Vagina (tissue), 2 donors: Measurements from ENCODE around the gene DDR1.

Source experiments
- POLR2A ChIP-seq, 2 donors: fragments of 450-650 bp; IDR thresholded peaks; one replicate each; pipeline ENCODE4 v1.6.1; 2017; ENCODE audit warnings: antibody characterized with exemption in 2 of 2, mild to moderate bottlenecking in 2 of 2, moderate library complexity in 2 of 2
- POLR2AphosphoS5 ChIP-seq, 2 donors: sonication (generic); formaldehyde crosslinking; IDR thresholded peaks; one replicate each; pipeline ENCODE4 v1.9.0; 2017; ENCODE audit warnings: antibody characterized with exemption in 2 of 2, mild to moderate bottlenecking in 2 of 2, low read depth in 1 of 2; ENCODE audit not compliant: insufficient read depth in 1 of 2
- TF ChIP-seq, protein P1 (sequence below), 3 experiments: fragments of 450-650 bp in 2 of 3; fragments of 200-600 bp in 1 of 3; sonication (generic) in 1 of 3; IDR thresholded peaks; one replicate each; pipeline ENCODE4 v1.5.1; 2017 to 2019; ENCODE audit warnings: antibody characterized with exemption in 3 of 3, mild to moderate bottlenecking in 2 of 3, moderate library complexity in 2 of 3

DNA sequence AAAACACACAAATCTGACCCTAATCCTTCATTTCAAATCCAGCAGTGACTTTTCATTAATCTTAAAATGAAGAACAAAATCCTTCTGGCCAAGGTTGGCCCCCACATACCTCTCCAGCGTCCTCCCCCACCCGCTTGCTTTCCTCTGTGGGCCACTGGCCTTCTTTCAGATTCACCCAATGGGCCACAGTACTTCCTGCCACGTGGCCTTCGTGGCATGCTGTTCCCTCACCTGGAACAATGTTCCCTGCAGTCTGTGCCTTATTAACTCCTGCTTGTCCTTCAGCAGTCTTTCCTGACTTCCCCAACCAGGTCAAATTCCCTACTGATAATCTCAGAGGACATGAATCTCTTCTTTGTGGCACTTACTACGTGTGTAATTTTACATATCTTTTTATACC, 18.4 kb downstream of the DDR1 start:
- TF ChIP-seq POLR2AphosphoS5 (IDR thresholded peaks at IDR 0.05; ENCODE audit: insufficient read depth in 1 of 2, low read depth in 1 of 2) (no peak), POLR2A (IDR thresholded peaks at IDR 0.05) (no peak)
- TF ChIP-seq, protein P1, sequence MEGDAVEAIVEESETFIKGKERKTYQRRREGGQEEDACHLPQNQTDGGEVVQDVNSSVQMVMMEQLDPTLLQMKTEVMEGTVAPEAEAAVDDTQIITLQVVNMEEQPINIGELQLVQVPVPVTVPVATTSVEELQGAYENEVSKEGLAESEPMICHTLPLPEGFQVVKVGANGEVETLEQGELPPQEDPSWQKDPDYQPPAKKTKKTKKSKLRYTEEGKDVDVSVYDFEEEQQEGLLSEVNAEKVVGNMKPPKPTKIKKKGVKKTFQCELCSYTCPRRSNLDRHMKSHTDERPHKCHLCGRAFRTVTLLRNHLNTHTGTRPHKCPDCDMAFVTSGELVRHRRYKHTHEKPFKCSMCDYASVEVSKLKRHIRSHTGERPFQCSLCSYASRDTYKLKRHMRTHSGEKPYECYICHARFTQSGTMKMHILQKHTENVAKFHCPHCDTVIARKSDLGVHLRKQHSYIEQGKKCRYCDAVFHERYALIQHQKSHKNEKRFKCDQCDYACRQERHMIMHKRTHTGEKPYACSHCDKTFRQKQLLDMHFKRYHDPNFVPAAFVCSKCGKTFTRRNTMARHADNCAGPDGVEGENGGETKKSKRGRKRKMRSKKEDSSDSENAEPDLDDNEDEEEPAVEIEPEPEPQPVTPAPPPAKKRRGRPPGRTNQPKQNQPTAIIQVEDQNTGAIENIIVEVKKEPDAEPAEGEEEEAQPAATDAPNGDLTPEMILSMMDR (IDR thresholded peaks at IDR 0.05): no peak
